T-helper 22 cell (primary cell): ENCODE results near the gene SRCAP.
"Not testable (repeated sequence)": the region's sequence is repeated elsewhere in the genome, so short reads cannot be mapped to it uniquely, and the experiment has no call there.

Experiments used
- DNase-seq: peaks from one replicate; pipeline ENCODE4 v3.0.0-alpha.2; 2020; ENCODE audit warnings: low read depth

The SRCAP gene

DNA sequence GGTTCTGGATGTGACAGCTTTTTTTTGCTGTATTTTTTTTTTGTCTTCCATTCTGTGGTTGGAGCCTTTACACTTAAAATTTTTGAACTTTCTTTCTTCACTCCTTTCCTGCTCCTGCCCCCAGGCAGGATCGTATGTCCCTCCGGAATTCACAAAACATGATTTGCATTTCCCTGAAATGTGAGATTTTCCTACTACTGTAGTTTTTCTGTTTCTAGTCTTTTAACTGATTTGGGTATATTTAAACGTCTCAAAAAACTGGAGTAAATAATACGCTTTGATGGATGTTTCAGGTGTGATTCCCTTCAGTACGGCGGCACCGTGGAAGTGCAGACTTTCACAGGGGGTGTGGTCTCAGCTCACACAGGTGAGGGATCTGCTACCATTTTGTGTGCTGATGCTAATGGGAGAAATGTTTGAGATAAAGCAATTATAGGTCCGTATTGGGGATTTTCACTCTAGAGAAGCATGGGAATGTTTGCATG, 686 bp downstream of the SRCAP start:
- no peak for DNase-seq

- DNase-seq = no peak
These were observed 1.5 kb downstream of the SRCAP start for GRCh38 chr16:30700491-30700890.

- no peak for DNase-seq
These were observed 2.0 kb downstream of the SRCAP start for GRCh38 chr16:30700971-30701370.

- not testable (repeated sequence) for DNase-seq
These were observed 4.1 kb downstream of the SRCAP start for GRCh38 chr16:30703071-30703470.

- DNase-seq = no peak
These were observed 5.0 kb downstream of the SRCAP start for GRCh38 chr16:30703971-30704370.

DNA sequence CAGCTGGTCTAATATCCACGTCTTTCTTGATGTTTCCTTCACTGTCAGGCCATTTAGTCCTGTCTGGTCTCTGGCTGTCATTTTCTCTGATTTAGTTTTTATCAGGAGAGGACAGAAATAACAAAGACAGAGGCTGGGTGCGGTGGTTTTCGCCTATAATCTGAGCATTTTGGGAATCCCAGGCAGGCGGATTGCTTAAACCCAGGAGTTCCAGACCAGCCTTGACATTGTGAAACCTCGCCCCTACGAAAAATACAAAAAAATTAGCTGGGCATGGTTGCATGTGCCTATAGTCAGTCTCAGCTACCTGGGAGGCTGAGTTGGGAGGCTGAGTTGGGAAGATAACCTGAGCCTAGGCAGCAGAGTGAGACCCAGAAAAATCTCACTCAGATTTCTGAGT, 7.1 kb downstream of the SRCAP start:
- DNase-seq = no peak

DNA sequence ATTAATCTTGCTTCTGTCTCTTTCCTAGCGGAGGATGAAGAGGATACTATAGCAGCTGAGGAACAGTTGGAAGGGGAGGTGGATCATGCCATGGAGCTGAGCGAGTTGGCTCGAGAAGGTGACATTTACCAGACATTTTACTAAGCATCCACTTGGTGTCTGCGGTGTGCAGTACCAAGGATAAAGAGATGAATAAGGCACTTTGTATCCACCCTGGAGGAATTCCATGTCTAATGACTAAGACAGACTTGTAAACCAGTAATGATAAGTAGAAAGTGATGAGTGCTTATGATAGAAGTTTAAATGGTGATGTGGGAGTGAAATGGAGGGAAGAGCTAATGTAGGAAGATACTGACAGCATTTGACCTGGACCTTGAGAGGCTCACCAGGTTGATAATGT, 12.0 kb downstream of the SRCAP start:
- no peak for DNase-seq

DNA sequence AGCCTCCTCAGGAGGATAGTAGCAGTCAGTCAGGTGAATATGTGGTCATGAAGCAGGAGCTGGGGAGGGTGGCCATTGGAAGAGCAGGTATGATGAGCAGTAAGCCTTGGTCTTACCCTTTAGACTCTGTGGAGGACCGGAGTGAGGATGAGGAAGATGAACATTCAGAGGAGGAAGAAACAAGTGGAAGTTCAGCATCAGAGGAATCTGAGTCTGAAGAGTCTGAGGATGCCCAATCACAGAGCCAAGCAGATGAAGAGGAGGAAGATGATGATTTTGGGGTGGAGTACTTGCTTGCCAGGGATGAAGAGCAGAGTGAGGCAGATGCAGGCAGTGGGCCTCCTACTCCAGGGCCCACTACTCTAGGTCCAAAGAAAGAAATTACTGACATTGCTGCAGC, 12.7 kb downstream of the SRCAP start:
- DNase-seq = no peak

- peak; percentile 37 for DNase-seq
These were observed 16.9 kb downstream of the SRCAP start for GRCh38 chr16:30715750-30716445.

- no peak for DNase-seq
These were observed 21.1 kb downstream of the SRCAP start for GRCh38 chr16:30720086-30720485.

- no peak for DNase-seq
These were observed 21.7 kb downstream of the SRCAP start for GRCh38 chr16:30720694-30721093.

DNA sequence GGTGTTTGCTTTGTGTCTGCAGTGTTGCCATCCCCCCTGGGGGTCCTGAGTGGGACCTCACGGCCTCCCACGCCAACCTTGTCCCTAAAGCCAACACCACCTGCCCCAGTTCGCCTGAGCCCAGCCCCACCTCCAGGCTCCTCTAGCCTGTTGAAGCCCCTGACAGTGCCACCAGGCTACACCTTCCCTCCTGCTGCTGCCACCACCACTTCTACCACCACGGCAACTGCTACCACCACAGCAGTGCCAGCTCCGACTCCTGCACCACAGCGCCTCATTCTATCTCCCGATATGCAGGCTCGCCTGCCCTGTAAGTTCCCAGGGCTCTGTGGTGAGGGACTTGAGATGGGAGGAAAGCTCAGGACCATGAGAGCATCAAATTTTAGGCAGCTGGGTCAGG, 22.2 kb downstream of the SRCAP start:
- DNase-seq = no peak

DNA sequence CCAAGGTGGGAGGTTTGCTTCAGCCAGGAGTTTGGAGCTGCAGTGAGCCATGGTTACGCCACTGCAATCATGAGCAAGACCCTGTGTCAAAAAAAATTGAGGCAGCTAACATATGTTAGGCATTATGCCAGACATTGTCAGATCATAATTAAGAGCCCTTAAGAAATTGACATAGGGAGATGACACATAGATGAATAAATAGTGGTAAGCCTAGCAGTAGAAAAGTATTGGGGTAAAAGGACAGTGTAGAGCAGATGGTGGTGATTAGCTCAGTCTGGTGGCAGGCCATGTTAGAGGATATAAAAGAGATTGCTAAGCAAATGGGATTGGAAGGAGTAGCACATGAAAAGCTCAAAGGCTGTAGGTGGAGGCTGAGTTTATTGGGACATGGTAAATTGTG, 22.6 kb downstream of the SRCAP start:
- no peak for DNase-seq

- no peak for DNase-seq
These were observed 23.5 kb downstream of the SRCAP start for GRCh38 chr16:30722443-30722842.

DNA sequence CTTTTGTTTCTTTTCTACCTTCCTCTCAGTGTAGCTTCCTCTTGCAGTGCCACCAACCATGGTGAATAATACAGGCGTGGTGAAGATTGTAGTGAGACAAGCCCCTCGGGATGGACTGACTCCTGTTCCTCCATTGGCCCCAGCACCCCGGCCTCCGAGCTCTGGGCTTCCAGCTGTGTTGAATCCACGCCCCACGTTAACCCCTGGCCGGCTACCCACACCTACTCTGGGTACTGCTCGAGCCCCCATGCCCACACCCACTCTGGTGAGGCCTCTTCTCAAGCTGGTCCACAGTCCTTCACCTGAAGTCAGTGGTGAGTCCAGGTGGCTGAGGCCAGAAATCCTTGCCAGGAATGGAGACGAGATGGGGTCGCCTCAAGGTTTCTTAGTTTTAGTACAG, 23.9 kb downstream of the SRCAP start:
- DNase-seq = no peak

GRCh38 chr16:30723725-30724355, 24.9 kb downstream of the SRCAP start:
- no peak for DNase-seq

- DNase-seq = no peak
These were observed 25.9 kb downstream of the SRCAP start for GRCh38 chr16:30724641-30725417.

GRCh38 chr16:30725418-30725792, 26.4 kb downstream of the SRCAP start:
- no peak for DNase-seq

GRCh38 chr16:30728321-30728720, 29.4 kb downstream of the SRCAP start:
- no peak for DNase-seq

DNA sequence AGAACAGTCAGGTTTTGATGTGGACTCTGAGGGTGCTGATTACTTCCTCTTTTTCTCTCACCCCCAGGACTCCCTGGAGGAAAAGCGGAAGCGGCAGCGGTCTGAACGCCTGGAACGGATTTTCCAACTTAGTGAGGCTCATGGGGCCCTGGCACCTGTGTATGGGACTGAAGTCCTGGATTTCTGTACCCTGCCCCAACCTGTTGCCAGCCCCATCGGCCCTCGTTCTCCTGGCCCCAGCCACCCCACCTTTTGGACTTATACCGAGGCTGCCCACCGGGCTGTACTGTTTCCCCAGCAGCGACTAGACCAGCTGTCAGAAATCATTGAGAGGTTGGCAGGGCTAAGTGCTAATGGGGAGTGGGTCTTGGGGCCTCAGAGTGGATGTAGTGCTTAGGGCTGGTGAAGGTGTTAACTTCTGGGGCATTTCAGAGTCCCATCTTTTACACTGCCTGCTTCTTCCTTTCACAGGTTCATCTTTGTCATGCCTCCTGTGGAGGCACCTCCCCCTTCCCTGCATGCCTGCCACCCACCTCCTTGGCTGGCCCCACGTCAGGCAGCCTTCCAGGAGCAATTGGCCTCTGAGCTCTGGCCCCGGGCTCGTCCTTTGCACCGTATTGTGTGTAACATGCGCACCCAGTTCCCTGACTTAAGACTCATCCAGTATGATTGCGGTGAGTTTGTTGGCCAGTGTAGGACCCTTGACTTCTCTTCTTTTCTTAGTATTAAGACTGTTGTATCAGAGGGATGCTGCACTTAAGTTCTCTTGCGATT, 30.1 kb downstream of the SRCAP start:
- DNase-seq = no peak

DNA sequence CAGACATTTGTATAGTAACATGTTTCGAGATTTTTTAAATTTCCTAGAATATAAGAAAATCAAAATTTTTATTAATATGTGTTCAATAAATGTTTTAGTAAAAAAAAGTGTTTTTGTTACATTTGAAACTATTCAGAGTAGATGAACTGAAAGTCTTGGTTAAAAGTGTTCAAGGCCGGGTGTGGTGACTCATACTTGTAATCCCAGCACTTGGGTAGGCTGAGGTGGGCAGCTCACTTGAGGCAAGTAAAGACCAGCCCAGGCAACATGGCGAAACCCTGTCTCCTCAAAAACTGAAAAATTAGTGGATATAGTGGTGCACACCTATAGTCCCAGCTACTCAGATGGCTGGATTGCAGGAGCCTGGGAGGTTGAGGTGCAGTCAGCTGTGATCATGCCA, 32.4 kb downstream of the SRCAP start:
- DNase-seq = no peak
